HG02884 (cell line): ENCODE results near the gene CELF2.
A peak's percentile ranks its signal among the peaks of the same experiment; 100 is the strongest.
"Not testable (repeated sequence)": the region's sequence is repeated elsewhere in the genome, so short reads cannot be mapped to it uniquely, and the experiment has no call there.

ENCODE experiments used
- ATAC-seq: cut with Tn5 transposase; IDR thresholded peaks from one replicate; pipeline ENCODE4 v1.9.1; 2021; ENCODE audit warnings: mild to moderate bottlenecking, moderate library complexity; ENCODE audit not compliant: unreplicated experiment

Gene CELF2

DNA sequence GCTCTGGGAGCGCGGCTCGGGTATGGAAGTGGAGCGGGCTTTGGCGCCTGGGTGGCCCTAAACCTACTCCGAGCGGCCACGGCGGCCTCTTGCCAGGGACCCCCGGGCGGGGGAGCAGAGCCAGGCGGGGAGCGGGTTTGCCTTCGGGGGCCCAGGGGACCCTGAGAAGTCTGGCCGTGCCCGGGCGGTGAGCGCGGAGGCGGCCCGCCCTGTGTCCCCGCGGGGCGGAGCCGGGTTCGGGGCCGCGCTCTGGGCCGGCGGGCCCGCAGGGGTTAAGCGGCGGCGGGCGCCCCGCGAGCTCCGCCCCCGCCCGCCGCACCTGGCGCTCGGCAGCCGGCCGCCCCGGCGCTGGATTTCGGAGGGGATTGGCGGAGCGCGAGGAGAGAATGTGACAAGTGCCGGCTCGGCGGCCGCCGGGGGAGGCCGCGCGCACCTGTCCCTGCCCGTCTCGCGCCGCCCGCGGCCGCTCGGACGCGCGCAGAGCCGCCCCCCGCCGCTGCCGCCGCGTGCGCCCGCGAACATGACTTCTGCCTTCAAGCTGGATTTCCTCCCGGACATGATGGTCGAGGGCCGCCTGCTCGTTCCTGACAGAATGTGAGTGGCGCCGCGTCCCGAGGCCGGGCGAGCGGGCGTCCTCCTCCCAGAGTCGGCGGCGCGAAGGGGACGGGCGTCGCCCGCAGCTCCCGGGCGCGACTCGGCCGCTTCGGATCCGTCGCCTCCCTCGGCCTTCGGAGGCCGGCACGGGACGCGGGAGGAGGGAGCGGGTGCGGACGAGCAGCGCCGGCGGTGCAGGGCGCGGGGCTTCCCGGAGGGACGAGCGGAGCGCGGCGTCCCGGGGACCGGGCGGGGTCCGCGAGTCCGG, at the start of gene CELF2:
CELF2 (plus strand) TSS at position 303 of the 862 bp plus-strand sequence; CDS start at position 521, 218 bp downstream.
- ATAC-seq = peak; percentile 75

- ATAC-seq = no peak
These were observed 49.4 kb upstream of the CELF2 start for GRCh38 chr10:10968257-10968588.

- no peak for ATAC-seq
These were observed 44.4 kb upstream of the CELF2 start for GRCh38 chr10:10973310-10973709.

DNA sequence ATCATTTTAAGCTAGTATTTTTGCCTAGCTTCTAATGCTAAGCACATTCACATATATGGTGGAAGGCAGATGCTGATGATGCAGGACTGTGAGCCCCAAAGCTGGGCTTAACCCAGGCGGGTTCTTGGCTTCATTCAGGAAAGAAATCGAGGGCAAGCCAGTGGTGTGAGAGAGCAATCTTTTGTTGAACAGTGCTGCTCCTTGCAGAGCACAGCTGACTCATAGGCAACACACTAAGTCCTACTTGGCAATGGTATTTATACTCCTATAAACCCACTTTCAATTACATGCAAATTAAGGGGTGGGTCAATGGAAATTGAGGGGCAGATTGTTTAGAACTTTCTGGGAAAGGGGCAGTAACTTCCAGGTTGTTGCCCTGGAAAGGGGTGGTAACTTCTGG, 42.0 kb upstream of the CELF2 start:
- no peak for ATAC-seq

GRCh38 chr10:10976652-10977051, 41.0 kb upstream of the CELF2 start:
- ATAC-seq = no peak

DNA sequence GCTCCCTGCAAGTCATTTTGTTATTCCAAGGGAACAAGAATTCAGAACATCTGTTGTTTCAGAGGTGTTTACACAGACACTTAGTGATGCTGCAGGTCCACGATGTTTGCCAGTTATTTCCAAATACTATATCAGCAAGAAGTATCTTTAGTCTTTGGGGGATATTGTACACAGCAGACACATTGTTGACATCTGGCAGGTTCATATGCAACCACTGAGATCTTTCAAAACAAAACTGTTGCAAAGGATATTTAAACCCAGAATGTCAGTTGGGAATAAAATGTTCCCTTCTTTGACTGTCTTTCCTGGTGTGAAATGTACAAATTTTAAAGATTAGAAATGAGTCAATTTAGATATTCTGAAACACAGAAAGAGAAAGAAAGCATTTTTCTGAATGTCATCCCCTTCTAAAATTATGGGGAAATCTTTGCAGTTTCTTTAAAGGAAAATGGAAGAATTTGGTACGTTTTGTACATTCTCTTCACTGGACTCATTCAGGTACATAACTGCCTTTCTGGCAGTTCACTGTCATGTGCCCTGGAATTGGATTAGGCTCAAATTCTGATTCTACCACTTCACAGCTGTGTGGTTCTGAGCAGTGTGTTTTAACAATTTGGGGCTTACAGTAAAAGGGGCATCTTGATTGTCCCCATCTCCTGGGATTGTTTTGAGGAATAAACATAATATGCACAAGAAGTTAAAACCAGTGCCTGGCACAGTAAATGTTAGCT, 40.3 kb upstream of the CELF2 start:
- no peak for ATAC-seq

DNA sequence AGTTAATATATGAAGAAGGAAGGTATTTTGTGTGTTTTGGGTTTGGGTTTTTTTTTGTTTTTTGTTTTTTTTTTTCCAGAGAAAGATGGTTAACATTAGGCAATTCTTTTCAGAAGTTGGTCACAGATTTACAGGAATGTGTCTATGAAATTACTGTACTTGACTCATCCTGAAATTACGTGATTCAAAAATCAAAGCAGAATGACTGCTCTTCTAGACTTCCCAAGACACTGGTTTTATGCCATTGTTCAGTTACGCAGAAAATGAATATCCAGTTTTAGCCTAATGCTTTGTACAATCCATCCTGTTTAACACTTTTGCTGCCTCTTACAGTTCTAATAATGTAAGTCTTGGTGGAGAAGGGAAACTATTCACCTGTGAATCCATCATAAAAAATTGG, 39.7 kb upstream of the CELF2 start:
- ATAC-seq = no peak

DNA sequence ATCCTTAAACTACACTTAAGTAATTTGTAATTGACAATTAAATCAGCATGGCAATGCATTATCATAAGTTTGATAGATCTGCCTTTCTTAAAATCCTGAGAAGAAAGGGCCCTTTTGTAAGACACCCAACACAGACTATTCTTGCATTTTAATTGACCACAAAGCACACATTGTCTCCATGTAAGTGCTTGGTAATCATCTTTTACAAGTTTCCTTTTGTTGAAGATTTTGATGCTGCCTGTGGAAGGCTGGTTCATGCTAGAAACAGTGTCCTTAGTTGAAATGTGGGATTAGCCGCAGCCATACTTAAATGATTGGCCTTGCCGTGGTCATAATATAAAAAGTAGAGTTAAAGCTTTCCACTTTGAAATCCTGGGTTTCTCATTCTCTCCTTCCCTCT, 32.3 kb upstream of the CELF2 start:
- no peak for ATAC-seq

DNA sequence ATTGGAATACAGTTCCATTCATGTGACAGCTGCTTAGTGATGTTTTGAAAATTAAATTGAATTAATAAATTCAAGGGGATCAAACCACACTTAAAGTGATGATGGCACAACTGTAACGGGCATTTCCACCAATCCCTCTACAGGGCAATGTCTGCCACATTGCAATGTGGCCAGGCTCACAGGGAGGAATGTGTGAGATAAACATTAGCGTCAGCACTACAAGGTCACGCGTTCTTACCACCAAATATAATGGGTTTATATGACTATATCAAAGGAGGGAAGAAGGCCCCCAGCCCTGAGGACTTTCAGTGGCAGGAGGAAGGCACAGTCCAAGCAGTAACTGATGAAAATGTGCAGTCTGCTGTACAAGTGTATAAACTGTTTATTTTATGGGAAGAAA, 31.1 kb upstream of the CELF2 start:
- no peak for ATAC-seq

GRCh38 chr10:10987111-10987510, 30.6 kb upstream of the CELF2 start:
- ATAC-seq = no peak

DNA sequence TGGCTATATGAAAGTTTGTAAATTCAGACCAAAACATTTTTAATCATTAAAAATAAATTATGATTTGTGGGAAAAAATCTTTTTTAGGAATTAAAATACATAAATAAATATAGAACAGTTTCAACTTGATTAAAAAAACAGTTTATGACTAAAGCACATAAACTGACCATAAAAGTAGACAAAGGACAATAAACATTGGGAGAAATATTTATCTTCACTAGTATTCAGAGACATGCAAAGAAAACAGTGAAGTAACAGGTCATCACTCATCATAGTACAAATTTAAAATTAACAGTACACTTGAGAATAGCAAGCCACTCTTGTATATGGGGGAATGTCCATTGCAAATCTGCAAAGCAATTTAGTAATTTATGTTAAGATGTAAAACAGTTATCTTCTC, 28.0 kb upstream of the CELF2 start:
- ATAC-seq = no peak

GRCh38 chr10:10991144-10991543, 26.5 kb upstream of the CELF2 start:
- ATAC-seq = no peak

DNA sequence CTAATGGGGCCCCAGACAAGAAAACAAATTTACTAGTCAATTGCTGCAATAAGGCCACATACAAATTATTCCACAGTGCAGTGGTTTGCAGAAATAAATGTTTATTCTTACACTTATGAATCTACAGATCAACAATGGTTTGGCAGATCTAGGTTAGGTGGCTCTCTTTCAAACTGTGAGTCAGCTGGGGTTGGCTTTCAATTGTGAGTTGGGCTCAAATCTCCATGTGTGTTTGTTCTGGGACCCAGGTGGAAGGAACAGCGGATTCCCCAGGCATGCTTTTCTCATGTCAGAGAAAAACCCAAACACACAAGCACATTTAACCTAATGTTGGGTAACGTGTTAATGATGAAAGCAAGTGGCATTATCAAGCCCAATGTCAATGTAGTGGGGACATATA, 25.6 kb upstream of the CELF2 start:
- ATAC-seq = no peak

- ATAC-seq = no peak
These were observed 24.5 kb upstream of the CELF2 start for GRCh38 chr10:10992961-10993714.

GRCh38 chr10:10993785-10994184, 23.9 kb upstream of the CELF2 start:
- no peak for ATAC-seq

DNA sequence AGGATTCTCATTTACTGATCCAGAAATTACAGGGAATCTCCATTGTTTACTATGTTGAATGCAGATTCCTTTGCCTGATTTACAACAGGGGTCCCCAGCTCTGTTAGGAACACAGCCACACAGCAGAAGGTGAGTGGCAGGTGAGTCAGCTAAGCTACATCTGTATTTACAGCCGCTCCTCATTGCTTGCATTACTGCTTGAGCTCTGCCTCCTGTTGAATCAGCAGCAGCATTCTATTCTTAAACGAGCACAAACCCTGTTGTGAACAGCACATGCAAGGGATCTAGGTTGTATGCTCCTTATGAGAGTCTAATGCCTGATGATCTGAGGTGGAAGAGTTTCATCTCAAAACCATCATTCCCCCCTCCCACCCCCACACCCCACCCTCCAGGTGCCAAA, 23.3 kb upstream of the CELF2 start:
- ATAC-seq = no peak

- ATAC-seq = no peak
These were observed 22.6 kb upstream of the CELF2 start for GRCh38 chr10:10995120-10995519.

DNA sequence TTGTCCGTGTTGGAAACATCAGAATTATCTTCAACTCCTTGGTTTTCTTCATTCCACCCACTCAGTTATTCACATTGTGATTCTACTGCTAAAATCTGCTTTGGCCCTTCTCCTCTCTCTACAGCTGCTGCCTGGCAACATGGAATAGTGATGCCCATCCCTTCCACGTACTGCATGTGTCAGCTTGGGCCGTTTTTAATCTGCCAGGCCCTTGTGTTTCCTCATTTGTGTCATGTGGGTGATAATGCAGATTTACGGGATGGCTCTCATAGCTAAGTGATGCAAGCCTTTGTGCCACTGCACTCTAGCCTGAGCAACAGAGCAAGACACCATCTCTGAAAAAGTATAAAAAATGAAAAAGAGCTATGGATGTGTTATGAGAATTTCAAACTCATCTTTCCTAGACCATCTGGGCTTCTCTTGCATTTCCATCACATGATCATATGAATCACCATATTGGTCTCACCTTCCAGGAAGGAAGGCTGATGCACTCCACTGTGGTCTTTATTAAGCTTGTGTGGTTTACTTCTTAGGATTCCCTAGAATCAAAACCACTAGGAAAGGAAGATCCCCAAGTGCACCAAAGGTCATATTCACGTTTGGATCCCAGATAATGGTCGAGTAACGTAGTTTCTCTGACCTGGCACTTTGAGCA, 20.6 kb upstream of the CELF2 start:
- ATAC-seq = no peak

GRCh38 chr10:10999501-10999900, 18.2 kb upstream of the CELF2 start:
- ATAC-seq = not testable (repeated sequence)

- ATAC-seq = no peak
These were observed 15.2 kb upstream of the CELF2 start for GRCh38 chr10:11002485-11002884.

DNA sequence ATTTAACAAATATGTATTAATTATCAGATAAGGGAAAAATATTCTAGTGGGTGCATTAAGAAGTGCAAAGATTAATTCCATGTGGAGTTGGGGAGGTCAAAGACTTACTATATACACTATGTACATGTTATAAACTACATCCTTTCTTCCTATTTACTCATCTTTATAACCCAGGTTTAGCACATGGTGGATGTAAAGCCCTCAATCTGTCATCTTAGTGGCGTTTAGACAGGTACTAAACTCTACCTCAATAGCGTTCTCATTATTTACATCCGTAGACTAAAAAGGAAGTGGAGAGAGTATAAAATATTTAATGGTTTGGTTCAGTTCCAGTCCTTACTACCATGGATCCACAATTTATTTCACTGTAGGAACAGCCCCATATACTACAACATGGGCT, 14.8 kb upstream of the CELF2 start:
- no peak for ATAC-seq
